Measurements from ENCODE around the gene PGBD5.

The PGBD5 gene

DNA sequence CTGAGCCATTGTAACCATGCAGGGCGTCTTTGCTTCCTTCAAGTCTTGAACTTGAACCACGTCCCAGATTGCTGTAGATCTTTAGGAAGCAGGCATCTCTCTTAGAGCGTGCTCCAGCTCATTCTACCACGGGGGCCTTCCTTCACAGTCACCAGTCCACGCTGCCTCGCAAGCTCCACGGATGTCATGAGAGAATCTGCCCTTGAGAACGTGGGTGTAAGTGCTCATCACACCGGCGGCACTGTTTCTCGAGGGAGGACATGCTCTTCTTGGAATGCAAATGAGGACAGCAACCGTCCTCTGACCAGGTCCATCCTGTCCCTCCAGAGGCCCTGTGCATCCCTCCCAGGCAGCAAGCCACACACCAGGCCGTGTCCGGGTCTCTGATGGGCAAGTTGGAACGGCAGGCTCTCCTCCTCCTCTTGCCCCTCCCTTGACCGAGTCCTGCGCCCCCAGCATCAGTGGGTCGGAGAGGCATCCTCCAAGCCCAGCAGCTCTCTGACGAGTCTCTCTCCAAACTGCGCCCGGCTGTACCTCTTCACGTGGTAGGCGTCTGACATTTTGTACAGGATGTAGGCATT, 103.1 kb downstream of the PGBD5 start:
- peaks cover 1% of the 10 kb centered on the region for H3K27me3 Mint-ChIP-seq

DNA sequence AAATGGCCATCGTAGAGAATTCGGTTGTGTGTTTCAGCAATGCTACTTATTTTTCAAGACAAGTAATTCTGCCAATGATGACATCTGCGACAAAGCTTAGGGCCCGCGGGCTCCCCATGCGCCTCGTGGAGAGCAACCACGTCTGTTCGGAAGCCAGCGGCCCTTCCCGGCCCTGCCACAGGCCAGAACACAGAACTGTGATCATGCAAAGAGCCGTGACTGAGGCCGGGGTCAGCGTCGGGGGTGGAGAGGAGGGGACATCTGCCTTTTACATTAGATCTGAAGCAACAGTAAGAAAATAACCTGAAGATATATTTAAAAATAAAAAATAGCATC, 103.7 kb downstream of the PGBD5 start:
- no peak overlapping the region for H3K4me3 Mint-ChIP-seq
- no peak for ATAC-seq
- no peak overlapping the region for H3K27ac Mint-ChIP-seq
- H3K4me1 Mint-ChIP-seq, result peaks cover under 1% of the 10 kb centered on the region
- peaks cover 8% of the 10 kb centered on the region for H3K27me3 Mint-ChIP-seq
- H3K9me3 Mint-ChIP-seq, result no peaks in the 10 kb centered on the region
- no peak for DNase-seq

More for the DNA sequence above, 103.1 kb downstream of the PGBD5 start:
- no peak for ATAC-seq
- H3K4me1 Mint-ChIP-seq, result peaks cover 7% of the 10 kb centered on the region
- H3K27ac Mint-ChIP-seq, result no peak overlapping the region
- no peak for DNase-seq
- H3K9me3 Mint-ChIP-seq, result no peaks in the 10 kb centered on the region
- no peak overlapping the region for H3K4me3 Mint-ChIP-seq

DNA sequence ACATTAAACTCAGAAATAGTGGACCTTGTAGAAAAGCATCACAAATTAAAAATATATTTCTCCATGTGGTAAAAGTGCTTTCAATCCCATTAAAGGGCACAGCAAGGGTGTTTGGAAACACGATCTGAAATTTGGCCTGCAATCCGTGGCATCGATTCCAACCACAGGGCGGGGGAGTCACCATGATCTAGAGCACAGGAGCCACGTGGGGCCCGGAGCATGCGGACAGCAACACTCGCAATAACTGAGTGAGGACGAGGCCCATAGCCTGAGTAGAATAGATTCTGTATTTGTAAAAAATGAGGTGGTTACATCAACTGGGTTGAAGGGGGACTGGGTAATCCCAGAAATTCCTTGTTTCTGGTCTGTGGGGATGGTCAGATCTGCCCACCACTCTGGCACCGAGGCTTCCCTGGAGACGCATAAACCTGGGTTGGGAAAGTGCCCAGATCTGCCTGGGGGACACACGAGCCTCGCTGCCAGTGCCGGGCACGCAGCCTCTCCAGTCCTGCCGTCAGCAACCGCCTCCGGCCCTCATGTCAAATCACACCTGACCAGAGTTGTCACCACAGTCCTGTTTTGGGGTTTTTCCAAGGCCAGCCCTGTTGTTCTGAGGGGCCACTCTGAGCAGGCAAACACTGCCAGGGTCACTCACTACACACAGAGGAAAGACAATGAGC, 104.3 kb downstream of the PGBD5 start:
- H3K27ac Mint-ChIP-seq, result no peak overlapping the region

DNA sequence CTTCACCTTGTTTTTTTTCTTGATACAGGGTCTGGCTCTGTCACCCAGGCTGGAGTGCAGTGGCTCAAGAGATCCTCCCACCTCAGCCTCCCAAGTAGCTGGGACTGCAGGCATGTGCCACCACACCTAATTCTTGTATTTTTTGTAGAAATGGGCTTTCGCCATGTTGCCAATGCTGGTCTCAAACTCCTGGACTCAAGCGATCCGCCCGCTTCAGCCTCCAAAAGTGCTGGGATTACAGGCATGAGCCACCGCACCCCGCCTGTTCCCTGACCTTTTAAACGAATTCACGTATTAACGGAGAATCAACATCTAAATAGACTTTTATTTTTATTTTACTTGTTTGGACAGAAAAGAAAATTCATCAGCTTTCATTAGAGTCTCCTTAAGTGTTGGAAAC, 104.8 kb downstream of the PGBD5 start:
- H3K27me3 Mint-ChIP-seq, result peaks cover 8% of the 10 kb centered on the region
- no peak overlapping the region for H3K4me3 Mint-ChIP-seq
- no peak for DNase-seq
- no peaks in the 10 kb centered on the region for H3K4me1 Mint-ChIP-seq
- H3K27ac Mint-ChIP-seq, result no peak overlapping the region
- no peaks in the 10 kb centered on the region for H3K9me3 Mint-ChIP-seq
- no peak for ATAC-seq

More for the DNA sequence above, 104.3 kb downstream of the PGBD5 start:
- DNase-seq (no peak), ATAC-seq (no peak)
- Mint-ChIP-seq H3K27me3 (peaks cover 8% of the 10 kb centered on the region), H3K9me3 (no peaks in the 10 kb centered on the region), H3K4me1 (no peaks in the 10 kb centered on the region), H3K4me3 (no peak overlapping the region)

DNA sequence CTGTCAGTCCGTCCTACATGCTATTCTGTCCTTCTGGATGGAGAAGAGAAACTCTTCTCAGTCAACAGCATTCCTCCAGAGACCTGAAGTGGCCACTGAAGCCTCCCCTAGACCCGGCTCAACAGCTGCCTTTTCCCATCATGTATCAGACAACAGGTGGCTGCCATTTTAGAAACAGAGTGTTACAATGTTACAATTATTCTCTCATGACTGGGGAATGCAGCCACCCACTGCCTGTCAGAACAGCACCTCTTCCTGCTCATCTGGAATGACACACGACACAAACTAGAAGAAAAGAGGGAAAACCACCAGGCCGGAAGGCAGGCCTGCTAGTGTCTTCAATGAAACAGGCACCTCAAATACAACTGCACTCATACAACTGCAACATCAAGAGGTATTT, 105.3 kb downstream of the PGBD5 start:
- DNase-seq, result no peak
- no peak overlapping the region for H3K4me3 Mint-ChIP-seq

DNA sequence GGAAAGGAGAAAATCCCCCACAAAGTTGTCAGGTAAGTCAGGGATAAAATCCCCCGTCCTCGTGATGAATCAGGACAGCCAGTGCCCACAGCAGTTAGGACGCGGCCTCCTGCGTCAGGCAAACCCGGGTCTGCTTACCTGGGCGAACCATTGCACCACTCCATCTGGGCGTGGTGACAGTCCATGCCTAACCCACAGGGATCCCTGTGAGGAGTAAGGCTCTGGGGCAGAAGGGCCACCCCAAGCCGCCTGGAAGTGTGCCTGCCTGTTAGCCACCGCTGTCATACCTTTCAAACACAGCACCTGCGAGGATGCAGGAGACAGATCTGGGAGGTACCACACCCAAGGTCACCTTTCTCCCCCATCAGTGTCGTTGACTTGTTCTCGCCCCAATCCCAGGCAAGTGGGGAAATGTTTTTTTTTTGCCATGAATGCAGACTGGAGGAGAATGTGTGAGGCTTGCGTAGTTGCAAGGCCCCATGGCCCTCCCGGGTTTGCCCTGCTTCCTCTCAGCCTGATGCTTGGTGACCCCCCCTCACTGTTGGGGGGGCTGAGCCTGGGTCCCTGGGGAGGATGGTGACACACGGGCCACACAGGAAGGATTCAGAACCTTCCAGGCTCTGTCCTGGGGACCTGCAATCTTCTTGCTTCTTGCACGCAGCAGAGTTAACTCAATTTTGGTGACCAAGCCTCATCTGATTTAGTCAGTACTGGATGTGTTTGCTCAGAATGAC, 107.0 kb downstream of the PGBD5 start:
- H3K4me3 Mint-ChIP-seq, result no peak overlapping the region
- peak overlapping the region in 1 of 2 donors; percentile 42 for H3K27ac Mint-ChIP-seq
- H3K4me1 Mint-ChIP-seq, result no peaks in the 10 kb centered on the region
- no peak for ATAC-seq
- H3K9me3 Mint-ChIP-seq, result no peaks in the 10 kb centered on the region
- peaks cover 8% of the 10 kb centered on the region for H3K27me3 Mint-ChIP-seq
- no peak for DNase-seq

More for the DNA sequence above, 105.3 kb downstream of the PGBD5 start:
- Mint-ChIP-seq H3K4me1 (no peaks in the 10 kb centered on the region), H3K9me3 (no peaks in the 10 kb centered on the region), H3K27me3 (peaks cover 8% of the 10 kb centered on the region), H3K27ac (no peak overlapping the region)
- ATAC-seq, result no peak

DNA sequence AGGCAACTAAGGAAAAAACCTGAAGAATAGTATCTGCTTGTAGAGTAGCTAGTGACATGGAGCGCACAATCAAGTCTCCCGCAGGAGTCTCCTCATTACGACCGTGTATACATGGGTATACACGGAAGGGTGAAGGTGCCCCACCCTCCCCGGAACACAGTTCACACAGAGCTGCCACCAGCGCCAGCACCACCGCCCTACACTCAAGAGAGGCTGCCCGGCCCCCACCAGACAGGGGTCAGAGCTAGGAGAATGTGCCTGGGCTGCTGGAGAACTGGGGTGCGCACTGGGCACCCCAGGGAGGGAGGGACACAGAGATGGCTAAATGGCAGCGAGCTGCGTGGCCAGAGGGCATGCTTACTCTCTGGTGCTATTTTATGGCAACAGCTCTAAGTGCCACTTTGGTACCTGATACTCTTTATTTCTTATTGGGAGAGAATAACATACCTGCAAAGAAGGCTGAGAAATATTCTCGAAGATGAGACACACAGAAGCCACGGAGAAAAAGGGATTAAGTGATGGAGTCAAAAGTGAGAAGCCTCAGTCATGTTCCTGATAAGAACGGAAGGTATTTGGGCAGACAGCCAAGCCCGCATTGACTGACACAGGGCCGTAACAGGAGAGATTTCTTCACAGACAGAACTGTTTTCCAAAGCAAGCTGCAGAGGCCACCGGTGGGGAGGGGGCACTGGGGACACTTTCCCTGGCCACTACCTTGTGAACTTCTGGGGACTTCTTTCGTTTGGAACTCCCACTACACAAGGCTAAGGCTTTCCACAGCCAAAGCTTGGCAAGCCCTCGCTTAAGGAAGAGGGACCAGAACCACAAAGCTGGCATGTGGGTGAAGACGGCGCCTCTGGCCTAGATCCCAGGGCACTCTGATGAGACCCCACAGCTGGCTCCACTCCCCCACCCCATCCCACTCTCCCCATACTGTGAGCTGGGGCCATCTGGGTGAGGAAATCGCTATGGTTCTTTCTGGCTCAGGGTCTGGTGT, 108.0 kb downstream of the PGBD5 start:
- Mint-ChIP-seq H3K9me3 (no peaks in the 10 kb centered on the region), H3K27me3 (peaks cover 8% of the 10 kb centered on the region), H3K27ac (peak overlapping the region; percentile 34 to 46), H3K4me1 (no peaks in the 10 kb centered on the region), H3K4me3 (no peak overlapping the region)
- peak; percentile 53 for ATAC-seq
- no peak for DNase-seq

DNA sequence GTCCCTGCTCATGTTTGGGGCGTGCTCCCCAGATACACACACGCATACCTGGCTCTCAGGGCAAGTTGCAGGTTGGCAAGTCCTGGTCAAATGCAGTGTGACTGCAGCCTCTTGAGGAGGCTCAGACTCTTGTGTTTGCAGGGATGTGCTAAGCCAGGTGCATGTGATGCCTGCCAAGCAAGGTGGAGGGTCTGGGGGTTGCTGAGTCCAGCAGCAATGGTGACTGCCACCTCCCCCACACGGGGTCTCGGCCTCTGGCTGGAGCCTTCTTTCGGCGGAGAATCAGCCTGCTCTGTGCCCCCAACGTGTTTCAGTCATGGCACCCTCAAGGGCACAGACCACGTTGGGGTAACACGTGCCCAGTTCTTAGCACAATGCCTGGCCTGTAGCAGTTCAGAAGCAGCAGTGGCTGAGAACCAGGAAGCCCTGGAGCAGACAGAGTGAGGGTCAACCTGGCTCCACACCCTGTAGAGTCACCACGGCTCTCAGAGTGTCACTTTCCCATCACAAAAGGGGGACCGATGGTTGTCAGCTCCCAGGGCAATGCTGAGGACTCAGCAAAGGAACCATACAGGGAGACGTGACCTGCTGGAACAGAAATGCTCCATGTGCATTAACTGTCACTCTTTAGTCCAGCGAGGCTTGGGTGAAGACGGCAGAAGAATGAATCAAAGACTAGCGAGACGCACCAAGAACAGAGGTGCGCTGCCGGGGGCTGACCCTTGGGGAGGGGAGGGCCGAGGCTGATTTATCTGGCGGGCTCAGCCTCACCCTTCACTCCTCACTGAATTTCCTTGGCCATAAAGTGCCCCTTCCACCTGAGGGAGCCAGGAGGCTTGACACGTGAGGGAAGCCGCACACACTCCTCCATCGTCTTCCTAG, 109.0 kb downstream of the PGBD5 start:
- no peaks in the 10 kb centered on the region for H3K4me1 Mint-ChIP-seq
- DNase-seq (no peak), ATAC-seq (no peak)
- H3K27me3 Mint-ChIP-seq, result peaks cover 8% of the 10 kb centered on the region
- H3K9me3 Mint-ChIP-seq, result no peaks in the 10 kb centered on the region
- H3K27ac Mint-ChIP-seq, result no peak overlapping the region
- H3K4me3 Mint-ChIP-seq, result no peak overlapping the region

DNA sequence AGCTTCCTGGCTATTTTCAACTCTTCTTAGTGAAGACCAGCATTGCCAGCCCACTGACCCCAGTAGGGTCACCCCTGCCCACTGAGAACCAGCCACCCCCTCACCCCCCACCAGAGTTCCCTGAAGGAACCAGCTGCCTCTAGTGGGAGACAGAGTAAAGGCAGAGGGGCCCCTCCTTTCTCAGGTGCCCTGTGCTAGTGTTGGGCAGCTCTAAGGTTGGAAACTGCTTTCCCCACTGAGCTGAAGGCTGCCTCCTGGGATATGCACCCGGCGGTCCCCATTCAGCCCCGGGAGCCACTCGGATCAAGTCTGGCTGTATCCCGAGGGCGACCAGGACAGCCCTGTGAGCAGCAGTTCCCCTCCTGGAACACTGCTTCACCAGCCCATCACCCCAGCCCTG, 111.0 kb downstream of the PGBD5 start:
- H3K27ac Mint-ChIP-seq, result no peak overlapping the region
- DNase-seq, result no peak
- no peak for ATAC-seq
- peaks cover 6% of the 10 kb centered on the region for H3K4me1 Mint-ChIP-seq
- H3K9me3 Mint-ChIP-seq, result no peaks in the 10 kb centered on the region
- peaks cover 15% of the 10 kb centered on the region for H3K27me3 Mint-ChIP-seq
- no peak overlapping the region for H3K4me3 Mint-ChIP-seq

DNA sequence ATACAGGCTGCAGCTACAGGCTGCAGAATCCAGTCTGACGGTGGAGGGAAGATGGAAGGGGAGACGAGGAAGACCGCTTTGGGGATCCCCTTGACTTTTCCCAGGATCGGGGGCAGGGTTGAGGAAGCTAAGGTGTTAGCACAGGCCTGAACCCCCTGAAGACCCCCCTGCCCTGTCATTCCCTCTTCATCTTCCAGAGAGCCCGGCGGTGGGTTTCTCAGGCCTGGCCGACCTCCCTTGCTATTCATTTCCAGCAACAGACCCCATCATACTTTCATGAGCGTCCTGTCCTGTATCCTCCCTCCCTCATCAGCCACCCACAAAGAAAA, 112.0 kb downstream of the PGBD5 start:
- no peak for DNase-seq
- ATAC-seq, result no peak
- Mint-ChIP-seq H3K9me3 (no peaks in the 10 kb centered on the region), H3K4me3 (no peak overlapping the region), H3K4me1 (peaks cover 6% of the 10 kb centered on the region), H3K27me3 (peaks cover 25% of the 10 kb centered on the region), H3K27ac (no peak overlapping the region)

DNA sequence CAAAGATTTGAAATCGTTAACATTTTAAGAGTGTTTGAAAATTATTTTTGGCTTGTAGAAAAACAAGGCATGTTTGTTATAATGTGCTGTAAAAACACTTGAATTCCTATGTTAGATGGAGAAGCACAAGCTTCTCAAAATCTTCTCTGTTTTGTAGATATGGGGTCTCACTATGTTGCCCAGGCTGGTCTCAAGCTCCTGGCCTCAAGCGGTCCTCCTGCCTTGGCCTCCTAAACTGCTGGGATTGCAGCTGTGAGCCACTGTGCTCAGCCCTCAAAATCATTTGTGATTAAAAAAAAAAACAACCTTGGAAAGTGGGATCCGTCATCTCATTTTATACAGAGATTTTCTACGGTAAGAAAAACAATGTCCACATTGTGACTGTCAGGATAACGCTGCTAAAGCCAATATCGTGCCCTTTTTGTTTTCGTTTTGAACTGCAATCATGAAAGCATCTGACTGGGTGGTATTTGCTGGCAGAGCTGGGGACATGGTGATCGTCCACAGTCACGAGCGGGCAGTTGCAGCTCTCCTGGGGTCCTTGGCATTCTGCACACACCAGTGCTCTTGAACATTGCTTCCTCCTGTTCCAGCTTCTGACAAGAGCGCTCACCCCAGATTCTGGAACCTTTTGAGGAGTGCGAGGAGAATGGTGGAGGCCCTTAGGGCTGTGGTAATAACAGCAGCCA, 112.5 kb downstream of the PGBD5 start:
- no peak overlapping the region for H3K4me3 Mint-ChIP-seq
- ATAC-seq (no peak), DNase-seq (no peak)
- no peaks in the 10 kb centered on the region for H3K9me3 Mint-ChIP-seq
- peaks cover 26% of the 10 kb centered on the region for H3K27me3 Mint-ChIP-seq
- H3K27ac Mint-ChIP-seq, result no peak overlapping the region
- H3K4me1 Mint-ChIP-seq, result peaks cover 6% of the 10 kb centered on the region

DNA sequence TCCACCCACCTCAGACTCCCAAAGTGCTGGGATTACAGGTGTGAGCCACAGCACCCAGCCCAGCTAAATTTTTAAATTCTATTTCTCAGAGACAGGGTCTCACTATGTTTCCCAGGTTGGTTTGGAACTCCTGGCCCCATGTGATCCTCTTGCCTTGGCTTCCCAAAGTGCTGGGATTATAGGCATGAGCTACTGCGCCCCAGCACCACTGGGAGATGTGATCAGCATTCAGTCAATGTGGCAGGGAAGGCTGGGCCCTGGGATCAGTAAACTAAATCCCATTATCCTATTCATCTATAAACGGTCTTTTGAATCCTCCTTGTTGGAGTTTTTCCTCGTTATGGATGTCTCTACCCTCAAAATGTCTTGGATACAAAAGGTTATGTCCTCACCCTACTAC, 113.5 kb downstream of the PGBD5 start:
- no peak overlapping the region for H3K27ac Mint-ChIP-seq
- ATAC-seq, result no peak
- peaks cover 21% of the 10 kb centered on the region for H3K27me3 Mint-ChIP-seq
- no peak for DNase-seq
- peaks cover 6% of the 10 kb centered on the region for H3K4me1 Mint-ChIP-seq
- no peak overlapping the region for H3K4me3 Mint-ChIP-seq
- H3K9me3 Mint-ChIP-seq, result no peaks in the 10 kb centered on the region

DNA sequence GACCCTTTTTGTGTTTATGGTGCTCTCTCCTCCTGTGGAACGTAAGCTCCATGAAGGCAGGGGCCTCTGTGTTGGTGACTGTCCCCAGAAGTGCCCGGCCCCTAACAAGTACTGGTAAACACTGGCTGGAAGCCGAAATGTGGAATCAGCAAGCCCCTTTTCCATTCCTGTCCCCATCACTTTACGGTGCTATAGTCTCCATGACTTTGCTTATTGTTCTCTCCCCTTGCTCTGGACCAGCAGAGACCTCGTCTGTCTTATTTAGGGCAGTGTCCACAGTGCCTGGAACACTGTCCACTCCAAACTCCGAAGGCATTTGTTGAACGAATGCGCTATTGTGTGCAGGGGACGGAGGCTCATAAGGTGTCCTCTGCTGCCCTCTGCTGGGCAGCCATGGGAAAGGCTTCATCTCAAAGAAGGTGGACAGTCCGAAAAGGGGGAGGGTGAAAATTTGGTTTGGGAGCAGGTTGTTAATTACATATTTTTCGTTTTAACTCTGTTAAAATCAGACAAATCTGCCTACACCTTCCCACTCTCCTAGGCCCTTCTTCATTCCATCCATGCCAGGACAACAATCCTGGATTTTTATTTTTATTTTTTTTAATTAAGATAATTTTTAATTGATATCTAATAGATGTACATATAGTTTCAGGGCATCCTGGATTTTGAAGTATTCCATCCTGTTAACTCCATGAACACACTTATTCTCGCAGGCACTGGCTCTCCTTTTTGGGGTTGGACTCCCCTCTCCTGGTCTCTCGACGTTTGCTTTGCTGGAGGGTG, 115.6 kb downstream of the PGBD5 start:
- ATAC-seq, result peak; percentile 54
- peak; percentile 61 to 63 for DNase-seq
- H3K4me3 Mint-ChIP-seq, result no peak overlapping the region
- no peaks in the 10 kb centered on the region for H3K9me3 Mint-ChIP-seq
- peak overlapping the region in 1 of 2 donors; percentile 93 for H3K27ac Mint-ChIP-seq
- H3K27me3 Mint-ChIP-seq, result peaks cover 19% of the 10 kb centered on the region
- H3K4me1 Mint-ChIP-seq, result peaks cover 22% of the 10 kb centered on the region

All from stimulated activated naive CD8-positive, alpha-beta T cell treated with anti-CD3 and anti-CD28 coated beads, Interleukin-15, amount 100 ng/mL, for 72 hours (primary cell).